ENCODE data around the gene STXBP5L.

DNA sequence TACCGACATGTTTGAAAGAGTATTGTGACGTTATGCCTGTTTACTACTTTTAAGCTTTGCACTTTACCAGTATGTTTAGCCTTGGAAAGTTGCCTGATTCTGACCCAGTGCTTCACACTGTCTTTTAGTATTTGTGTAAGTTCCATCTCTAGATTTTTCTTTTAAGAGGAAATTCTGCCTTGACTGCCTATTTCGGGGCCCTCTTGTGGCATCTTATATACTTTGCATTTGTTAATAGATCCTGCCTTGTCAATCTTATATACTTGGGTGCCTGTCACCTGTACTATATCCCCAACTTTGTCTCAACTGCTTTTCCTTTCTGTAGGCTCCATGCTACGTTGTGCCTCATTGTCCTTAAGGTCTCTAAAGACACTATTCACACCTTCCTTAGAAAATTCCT is 244.6 kb downstream of the STXBP5L start:
- TF ChIP-seq POLR2A (IDR thresholded peaks at IDR 0.05; ENCODE audit: low read length), result no peak
- no peak for TF ChIP-seq GATA1 (IDR thresholded peaks at IDR 0.05; ENCODE audit: low read depth, low read length)
